MM.1S (cell line): ENCODE results near the gene NUBP2.

Experiments used
- CTCF ChIP-seq: fragments of 300-600 bp; sonication (generic); IDR thresholded peaks from 2 replicates; pipeline ENCODE4 v1.5.1; 2016; ENCODE audit warnings: antibody characterized with exemption, low read length, mixed read lengths
- EZH2 ChIP-seq: fragments of 300-600 bp; sonication (generic); optimal IDR thresholded peaks from 2 replicates; pipeline ENCODE3; 2017; ENCODE audit warnings: low read depth, mild to moderate bottlenecking, antibody characterized with exemption, low read length, mixed read lengths

DNA sequence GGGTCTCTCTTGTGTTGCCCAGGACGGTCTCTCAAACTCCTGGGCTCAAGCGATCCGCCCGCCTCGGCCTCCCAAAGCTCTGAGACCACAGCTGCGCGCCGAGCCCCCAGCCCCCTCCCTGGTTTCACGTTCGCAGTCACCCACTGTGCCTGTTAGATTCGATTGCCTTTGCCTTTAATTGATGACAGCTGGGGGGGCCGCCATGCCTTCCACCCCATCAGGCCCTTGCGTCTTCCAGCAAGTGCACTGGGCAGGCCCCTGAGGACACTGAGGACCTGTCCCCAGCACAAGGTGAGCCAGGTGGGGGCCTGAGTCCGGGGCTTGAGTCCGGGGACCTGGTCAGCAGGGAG lies 7.5 kb downstream of the NUBP2 start:
- TF ChIP-seq EZH2 = no peak
- TF ChIP-seq CTCF = no peak
